ENCODE data around the gene MPPE1. TPM values are rescaled to one million over a fixed set of nuclear protein-coding genes. Genes with fewer than 3 reads are reported as not detected.
"Not testable (repeated sequence)": the region's sequence is repeated elsewhere in the genome, so short reads cannot be mapped to it uniquely, and the experiment has no call there.

MPPE1 gene
- total RNA-seq, 1 donor from 2014 or later = 29.4 TPM

- H3K9me3 Mint-ChIP-seq (ENCODE audit: unreplicated experiment) = no peaks in the 10 kb centered on the region
- FAIRE-seq (no peak), DNase-seq (ENCODE audit: low read depth) (no peak)
- no peak overlapping the region for H3K4me3 ChIP-seq (ENCODE audit: insufficient read depth, low read depth, low read length)
- H3K4me1 Mint-ChIP-seq (ENCODE audit: low read depth, unreplicated experiment) = no peaks in the 10 kb centered on the region
- no peaks in the 10 kb centered on the region for H3K79me2 ChIP-seq (ENCODE audit: insufficient read depth, low read length)
- no peak overlapping the region for H2AFZ ChIP-seq (ENCODE audit: low read depth, low read length)
- no peaks in the 10 kb centered on the region for H3K27me3 ChIP-seq (ENCODE audit: insufficient read depth, low read length)
- peaks cover 25% of the 10 kb centered on the region for H3K36me3 Mint-ChIP-seq (ENCODE audit: low read depth, unreplicated experiment)
- peaks cover 3% of the 10 kb centered on the region for H3K36me3 ChIP-seq (ENCODE audit: insufficient read depth, low read length)
- no peak overlapping the region for H3K4me2 ChIP-seq (ENCODE audit: low read length)
- H3K4me3 Mint-ChIP-seq (ENCODE audit: unreplicated experiment) = no peak overlapping the region
- no peak overlapping the region for H3K9ac ChIP-seq (ENCODE audit: low read length)
- TF ChIP-seq EZH2 (IDR thresholded peaks at IDR 0.05; ENCODE audit: insufficient read depth, low read length) (no peak), CTCF (IDR thresholded peaks at IDR 0.05; ENCODE audit: insufficient read depth, low read depth, low read length) (no peak)
- no peaks in the 10 kb centered on the region for H3K27me3 Mint-ChIP-seq (ENCODE audit: low read depth, unreplicated experiment)
- no peaks in the 10 kb centered on the region for H4K20me1 ChIP-seq (ENCODE audit: insufficient read depth, low read length)
- H3K27ac Mint-ChIP-seq (ENCODE audit: unreplicated experiment) = no peak overlapping the region
- H3K27ac ChIP-seq (ENCODE audit: low read depth, low read length) = no peak overlapping the region
- no peaks in the 10 kb centered on the region for H3K9me3 ChIP-seq (ENCODE audit: insufficient read depth, low read depth, low read length)
- H3K4me1 ChIP-seq (ENCODE audit: insufficient read depth, low read length) = peaks cover 3% of the 10 kb centered on the region
Measured at GRCh38 chr18:11897781-11898180, 10.3 kb downstream of the MPPE1 start.

GRCh38 chr18:11892438-11892837 lies 15.7 kb downstream of the MPPE1 start:
- H3K4me3 Mint-ChIP-seq (ENCODE audit: unreplicated experiment); H3K27me3 ChIP-seq (ENCODE audit: insufficient read depth, low read length); H3K4me1 ChIP-seq (ENCODE audit: insufficient read depth, low read length); H3K4me2 ChIP-seq (ENCODE audit: low read length); H3K27ac ChIP-seq (ENCODE audit: low read depth, low read length); H2AFZ ChIP-seq (ENCODE audit: low read depth, low read length); H3K4me3 ChIP-seq (ENCODE audit: insufficient read depth, low read depth, low read length); H3K27me3 Mint-ChIP-seq (ENCODE audit: low read depth, unreplicated experiment); H3K9ac ChIP-seq (ENCODE audit: low read length); H3K9me3 Mint-ChIP-seq (ENCODE audit: unreplicated experiment); H3K79me2 ChIP-seq (ENCODE audit: insufficient read depth, low read length); H4K20me1 ChIP-seq (ENCODE audit: insufficient read depth, low read length); H3K27ac Mint-ChIP-seq (ENCODE audit: unreplicated experiment); H3K36me3 ChIP-seq (ENCODE audit: insufficient read depth, low read length); DNase-seq (ENCODE audit: low read depth); H3K4me1 Mint-ChIP-seq (ENCODE audit: low read depth, unreplicated experiment); FAIRE-seq; H3K9me3 ChIP-seq (ENCODE audit: insufficient read depth, low read depth, low read length): not testable (repeated sequence)
- H3K36me3 Mint-ChIP-seq (ENCODE audit: low read depth, unreplicated experiment) = peaks cover 25% of the 10 kb centered on the region

- no peaks in the 10 kb centered on the region for H3K9me3 Mint-ChIP-seq (ENCODE audit: unreplicated experiment)
- no peak overlapping the region for H3K4me2 ChIP-seq (ENCODE audit: low read length)
- H3K27ac ChIP-seq (ENCODE audit: low read depth, low read length) = no peak overlapping the region
- peaks cover 24% of the 10 kb centered on the region for H3K36me3 Mint-ChIP-seq (ENCODE audit: low read depth, unreplicated experiment)
- H2AFZ ChIP-seq (ENCODE audit: low read depth, low read length) = no peak overlapping the region
- H3K36me3 ChIP-seq (ENCODE audit: insufficient read depth, low read length) = peaks cover 3% of the 10 kb centered on the region
- no peak overlapping the region for H3K4me3 ChIP-seq (ENCODE audit: insufficient read depth, low read depth, low read length)
- DNase-seq (ENCODE audit: low read depth) (no peak), FAIRE-seq (no peak)
- H3K9me3 ChIP-seq (ENCODE audit: insufficient read depth, low read depth, low read length) = no peaks in the 10 kb centered on the region
- no peaks in the 10 kb centered on the region for H4K20me1 ChIP-seq (ENCODE audit: insufficient read depth, low read length)
- H3K27me3 ChIP-seq (ENCODE audit: insufficient read depth, low read length) = no peaks in the 10 kb centered on the region
- H3K79me2 ChIP-seq (ENCODE audit: insufficient read depth, low read length) = no peaks in the 10 kb centered on the region
- no peak overlapping the region for H3K9ac ChIP-seq (ENCODE audit: low read length)
- H3K4me1 Mint-ChIP-seq (ENCODE audit: low read depth, unreplicated experiment) = peaks cover 6% of the 10 kb centered on the region
- H3K4me3 Mint-ChIP-seq (ENCODE audit: unreplicated experiment) = no peak overlapping the region
- H3K27me3 Mint-ChIP-seq (ENCODE audit: low read depth, unreplicated experiment) = no peaks in the 10 kb centered on the region
- H3K27ac Mint-ChIP-seq (ENCODE audit: unreplicated experiment) = no peak overlapping the region
- no peak for TF ChIP-seq CTCF (IDR thresholded peaks at IDR 0.05; ENCODE audit: insufficient read depth, low read depth, low read length)
- TF ChIP-seq EZH2 (IDR thresholded peaks at IDR 0.05; ENCODE audit: insufficient read depth, low read length) = no peak
- H3K4me1 ChIP-seq (ENCODE audit: insufficient read depth, low read length) = peaks cover 3% of the 10 kb centered on the region
Measured at GRCh38 chr18:11891737-11892136, 16.4 kb downstream of the MPPE1 start.

All from astrocyte (in vitro differentiated cells and primary cell).